ENCODE measurements around the gene ZNF853. TPM values are rescaled to one million over a fixed set of nuclear protein-coding genes. Genes with fewer than 3 reads are reported as not detected.

The ZNF853 gene
- total RNA-seq, 1 donor from 2014 or later: 0.90 TPM

- peak in 1 of 2 donors; percentile 55 for DNase-seq (ENCODE audit: low read depth in 2 of 2)
Measured at GRCh38 chr7:6636741-6637543, 21.5 kb downstream of the ZNF853 start, which contains the start of gene ZNF316. Gene ZNF316 (plus strand): TSS chr7:6637318. CDS start chr7:6642410, 5,092 bp downstream.

- DNase-seq (ENCODE audit: low read depth in 2 of 2): peak in 1 of 2 donors; percentile 57
Measured at GRCh38 chr7:6637544-6638229, 22.3 kb downstream of the ZNF853 start.

GRCh38 chr7:6639032-6639431, 23.6 kb downstream of the ZNF853 start:
- DNase-seq (ENCODE audit: low read depth in 2 of 2): no peak

DNA sequence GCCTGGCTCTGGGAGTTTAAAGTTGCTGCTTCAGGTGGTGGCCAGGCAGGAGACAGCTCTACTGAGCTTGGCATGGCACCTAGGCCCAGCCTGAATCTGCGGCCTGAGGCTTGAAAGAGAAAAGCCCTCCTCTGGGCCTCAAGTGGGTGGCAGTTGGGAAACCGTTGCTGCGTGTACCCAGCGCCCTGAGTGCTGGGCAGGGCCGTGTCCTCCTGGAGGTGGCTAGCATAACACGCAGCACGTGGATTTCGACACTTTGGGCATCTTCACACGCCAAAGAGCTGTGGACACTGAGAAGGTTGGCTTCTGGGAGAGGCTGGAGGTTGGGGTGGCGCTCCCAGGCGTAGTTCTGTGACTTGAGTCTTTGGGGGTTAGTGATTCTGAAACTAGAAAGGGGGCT, 24.2 kb downstream of the ZNF853 start:
- DNase-seq (ENCODE audit: low read depth in 2 of 2): no peak

DNA sequence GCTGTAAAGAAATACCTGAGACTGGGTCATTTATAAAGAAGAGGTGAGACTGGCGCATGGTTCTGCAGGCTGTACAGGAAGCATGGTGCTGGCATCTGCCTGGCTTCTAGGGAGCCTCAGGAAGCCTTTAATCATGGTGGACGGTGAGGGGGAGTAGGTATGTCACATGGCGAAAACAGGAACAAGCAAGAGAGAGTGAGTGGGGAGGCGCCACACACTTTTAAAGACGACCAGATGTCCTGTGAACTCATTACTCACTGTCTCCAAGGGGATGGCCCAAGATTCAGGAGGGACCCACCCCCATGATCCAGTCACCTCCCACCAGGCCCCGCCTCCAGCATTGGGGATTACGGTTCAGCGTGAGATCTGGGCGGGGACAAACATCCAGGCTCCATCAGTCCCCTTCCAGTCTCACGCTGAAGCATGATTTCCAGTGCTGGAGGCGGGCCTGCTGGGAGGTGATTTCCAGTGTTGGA, 24.9 kb downstream of the ZNF853 start:
- peak in 1 of 2 donors; percentile 58 for DNase-seq (ENCODE audit: low read depth in 2 of 2)

DNA sequence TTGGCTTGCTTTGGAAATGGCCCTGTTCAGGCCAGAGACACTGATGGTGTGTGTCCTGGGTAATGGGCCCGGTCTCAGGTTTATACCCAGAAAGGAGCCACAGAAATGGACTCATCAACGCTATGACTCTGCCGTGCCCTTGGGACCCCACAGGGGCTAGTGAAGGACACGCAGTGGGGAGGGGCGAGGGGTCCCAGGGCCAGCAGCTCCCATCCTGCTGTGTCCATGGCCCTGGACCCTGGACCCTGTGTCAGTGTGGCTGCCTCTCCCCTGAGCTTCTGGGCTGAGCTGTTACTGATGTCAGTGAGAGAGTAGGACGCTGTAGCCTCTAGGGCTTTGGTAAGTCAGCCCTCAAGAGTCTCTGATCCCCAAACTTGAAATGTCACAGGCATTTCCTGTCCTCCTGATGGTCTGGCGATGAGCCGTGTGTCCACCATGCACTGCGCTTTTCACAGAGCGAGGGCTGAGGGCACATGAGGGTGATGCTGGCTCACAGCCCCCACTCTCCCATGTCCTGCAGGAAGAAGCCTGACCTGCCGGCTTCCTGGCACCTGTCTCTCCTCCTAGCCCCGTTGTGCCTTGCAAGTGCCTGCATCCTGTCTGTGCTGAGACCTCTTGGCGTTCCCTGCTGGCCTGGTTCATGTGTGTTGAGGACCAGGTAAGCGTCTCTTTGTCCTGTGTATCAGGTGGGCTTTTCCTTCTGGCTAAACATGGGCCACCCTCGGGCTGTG, 26.1 kb downstream of the ZNF853 start:
- DNase-seq (ENCODE audit: low read depth in 2 of 2): peak in 1 of 2 donors; percentile 21

DNA sequence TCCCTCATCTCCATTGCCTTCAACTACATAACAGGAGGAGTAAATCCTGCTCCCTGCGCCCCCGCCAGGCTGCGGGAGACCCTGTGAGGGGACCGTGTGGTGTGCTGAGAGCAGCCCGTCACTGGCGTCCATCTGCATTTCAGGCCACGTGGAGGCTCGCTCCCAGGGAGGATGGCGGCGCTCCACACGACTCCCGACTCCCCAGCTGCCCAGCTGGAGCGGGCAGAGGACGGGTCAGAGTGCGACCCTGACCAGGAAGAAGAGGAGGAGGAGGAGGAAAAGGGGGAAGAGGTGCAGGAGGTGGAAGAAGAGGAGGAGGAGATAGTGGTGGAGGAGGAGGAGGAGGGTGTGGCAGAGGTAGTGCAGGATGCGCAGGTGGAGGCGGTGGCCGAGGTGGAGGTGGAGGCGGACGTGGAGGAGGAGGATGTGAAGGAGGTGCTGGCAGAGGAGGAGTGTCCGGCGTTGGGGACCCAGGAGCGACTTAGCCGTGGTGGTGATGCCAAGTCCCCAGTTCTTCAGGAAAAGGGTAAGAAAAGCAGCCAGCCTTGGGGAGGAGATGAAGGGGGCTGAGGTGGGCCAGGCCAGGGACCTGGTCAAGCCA, 26.9 kb downstream of the ZNF853 start:
- DNase-seq (ENCODE audit: low read depth in 2 of 2): no peak

DNA sequence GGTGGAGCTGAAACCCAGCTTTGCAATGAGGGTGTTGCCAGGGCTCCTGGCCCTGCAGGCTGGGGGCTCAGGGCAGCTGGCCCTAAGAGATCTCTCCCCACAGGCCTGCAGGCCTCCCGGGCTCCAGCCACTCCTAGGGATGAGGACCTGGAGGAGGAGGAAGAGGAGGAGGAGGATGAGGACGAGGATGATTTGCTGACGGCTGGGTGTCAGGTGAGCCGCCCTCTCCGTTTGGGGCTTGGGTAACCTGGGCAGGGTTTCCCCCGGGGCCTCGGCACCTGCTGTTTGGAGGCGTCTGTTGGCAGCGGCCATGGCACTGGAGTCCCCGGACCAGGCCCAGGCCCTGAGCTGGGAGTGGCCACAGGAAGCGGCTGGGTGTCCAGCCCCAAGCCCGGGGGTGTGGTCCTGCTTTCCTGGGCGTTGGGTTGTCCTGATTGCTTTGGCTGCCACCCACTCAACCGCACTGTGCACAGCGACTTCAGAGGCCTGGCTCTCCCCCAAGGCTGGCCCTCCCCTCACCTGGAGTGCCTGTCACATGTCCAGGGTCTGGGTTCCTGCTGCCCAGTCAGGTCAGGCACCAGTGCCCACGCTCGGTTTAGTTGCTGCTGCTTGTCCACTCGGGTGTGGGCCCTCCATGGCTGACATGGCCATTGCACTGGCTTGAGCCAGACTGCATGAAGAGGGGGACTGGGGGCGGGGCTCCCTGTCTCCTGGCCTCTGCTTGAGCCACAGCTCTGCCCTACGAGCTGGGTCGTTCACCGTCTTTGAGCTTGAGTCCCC, 27.6 kb downstream of the ZNF853 start:
- no peak for DNase-seq (ENCODE audit: low read depth in 2 of 2)

DNA sequence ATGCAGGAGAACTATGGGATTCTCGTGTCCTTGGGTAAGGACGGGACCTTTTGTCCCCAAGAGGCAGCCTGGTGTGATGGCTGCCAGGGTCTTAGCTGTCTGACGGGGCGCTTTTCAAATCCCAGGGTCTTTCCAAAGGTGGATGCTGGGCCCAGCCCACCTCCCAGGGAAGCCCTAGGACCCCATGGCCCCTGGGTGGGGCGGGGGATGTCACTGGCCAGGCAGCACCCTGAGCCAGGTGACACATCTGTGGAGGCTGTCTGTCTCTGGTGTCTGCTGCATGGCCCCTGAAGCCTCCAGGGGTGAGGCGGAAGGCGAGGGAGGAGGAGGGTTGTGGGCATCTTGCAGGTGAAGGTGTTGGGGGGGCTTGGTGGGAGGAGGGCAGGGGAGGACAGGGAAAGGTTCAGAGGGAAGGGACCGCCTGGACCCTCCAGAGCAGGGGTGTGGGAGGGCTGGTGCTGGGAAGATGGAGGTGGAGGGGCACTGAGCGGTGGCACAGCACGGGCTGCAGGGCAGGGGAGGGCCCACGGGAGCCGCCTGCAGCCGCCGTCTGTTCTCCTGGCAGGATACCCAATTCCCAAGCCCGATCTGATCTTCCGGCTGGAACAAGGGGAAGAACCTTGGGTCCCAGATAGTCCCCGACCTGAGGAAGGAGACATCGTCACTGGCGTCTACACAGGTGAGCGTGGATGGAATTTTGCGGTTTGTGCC, 28.7 kb downstream of the ZNF853 start:
- no peak for DNase-seq (ENCODE audit: low read depth in 2 of 2)

DNA sequence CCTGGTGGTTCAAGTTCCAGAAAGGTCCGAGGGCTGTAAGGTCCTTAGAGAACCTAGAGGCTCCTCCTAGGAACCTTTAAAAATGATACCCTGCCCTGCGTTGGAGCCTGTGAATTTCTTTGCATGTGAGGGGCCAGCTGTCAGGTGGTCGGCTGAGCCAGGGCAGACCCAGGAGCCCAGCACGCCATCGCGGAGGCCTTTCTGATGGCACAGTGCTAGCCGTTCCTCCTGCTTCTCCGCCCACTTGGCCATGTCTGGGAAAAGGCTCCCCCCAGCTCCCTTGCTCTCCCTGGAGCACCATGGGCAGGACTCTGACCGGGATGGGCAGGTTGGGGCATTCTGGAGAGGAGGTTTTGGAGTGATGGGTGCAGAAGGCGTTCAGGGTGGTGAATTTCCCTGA, 29.3 kb downstream of the ZNF853 start:
- DNase-seq (ENCODE audit: low read depth in 2 of 2): no peak

- no peak for DNase-seq (ENCODE audit: low read depth in 2 of 2)
Measured at GRCh38 chr7:6646465-6646864, 31.1 kb downstream of the ZNF853 start.

DNA sequence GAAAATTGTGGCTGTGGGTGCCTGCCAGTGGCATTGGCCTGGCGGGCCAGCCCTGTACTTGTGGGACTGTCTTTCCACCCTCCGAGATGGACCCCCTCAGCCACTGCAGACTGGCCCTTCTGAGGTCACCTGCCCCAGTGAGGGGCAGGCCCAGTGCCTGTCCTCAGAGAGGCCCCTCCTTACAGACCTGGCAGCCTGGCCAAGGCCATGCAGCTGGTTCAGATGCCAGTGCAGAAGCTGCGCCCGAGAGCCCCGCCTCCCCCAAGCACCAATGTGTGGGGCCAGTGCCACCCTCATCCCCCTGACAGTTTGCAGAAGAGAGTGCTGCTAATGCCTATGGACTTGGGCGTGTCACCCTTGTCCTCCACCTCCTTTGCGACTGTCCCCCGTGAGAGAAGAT, 31.7 kb downstream of the ZNF853 start:
- no peak for DNase-seq (ENCODE audit: low read depth in 2 of 2)

GRCh38 chr7:6647541-6647940, 32.1 kb downstream of the ZNF853 start:
- no peak for DNase-seq (ENCODE audit: low read depth in 2 of 2)

- DNase-seq (ENCODE audit: low read depth in 2 of 2): no peak
Measured at GRCh38 chr7:6648066-6648814, 32.8 kb downstream of the ZNF853 start.

DNA sequence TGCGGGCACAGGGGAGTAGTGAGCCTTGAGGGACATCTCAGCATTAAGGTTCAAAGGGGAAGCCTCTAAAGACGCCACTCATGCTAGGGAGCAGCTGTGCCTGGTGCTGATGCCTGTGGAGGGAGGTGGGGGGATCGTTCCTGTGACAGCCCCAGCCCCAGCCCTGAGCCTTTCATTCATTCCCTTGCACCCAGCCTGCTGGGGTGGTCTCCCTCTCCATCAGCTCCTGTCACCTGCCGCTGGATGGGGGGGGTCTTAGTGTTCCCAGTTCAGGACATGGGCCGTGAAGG, 33.4 kb downstream of the ZNF853 start:
- no peak for DNase-seq (ENCODE audit: low read depth in 2 of 2)

DNA sequence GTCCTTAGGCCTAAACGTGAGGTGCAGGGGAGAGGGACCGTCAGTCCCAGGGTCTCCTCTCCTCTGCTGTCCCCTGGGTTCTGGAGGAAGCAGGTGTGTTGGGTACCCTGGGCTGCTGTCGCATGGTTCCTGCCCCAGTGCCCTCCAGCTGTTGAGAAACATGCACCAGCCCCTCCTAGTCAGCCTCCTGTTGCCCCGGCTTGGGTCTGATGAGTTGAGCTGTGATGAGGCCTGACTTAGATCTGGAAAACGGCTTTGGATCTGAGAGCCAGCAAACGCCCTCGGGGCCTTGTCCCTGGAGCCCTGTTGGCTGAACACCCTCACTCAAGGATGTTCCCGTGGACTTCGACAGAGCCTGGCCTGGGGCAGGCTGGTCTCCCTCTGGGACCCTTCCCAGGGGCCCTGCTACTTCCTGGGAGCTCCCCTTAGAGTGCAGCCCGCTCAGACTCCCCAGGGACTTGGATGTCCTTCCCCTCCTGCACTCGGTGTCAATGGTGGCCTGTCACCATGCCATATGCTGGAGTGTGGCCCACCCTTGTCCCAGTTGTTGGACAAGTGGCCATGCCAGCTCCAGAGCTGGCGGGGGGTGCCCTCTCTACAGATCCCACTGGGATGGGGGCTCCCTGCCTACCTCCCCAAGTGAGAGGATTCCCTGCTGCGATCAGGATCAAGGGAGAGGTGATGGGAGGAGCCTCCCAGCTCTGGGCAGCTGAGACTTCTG, 34.0 kb downstream of the ZNF853 start:
- no peak for DNase-seq (ENCODE audit: low read depth in 2 of 2)

- DNase-seq (ENCODE audit: low read depth in 2 of 2): no peak
Measured at GRCh38 chr7:6650086-6650485, 34.7 kb downstream of the ZNF853 start.

DNA sequence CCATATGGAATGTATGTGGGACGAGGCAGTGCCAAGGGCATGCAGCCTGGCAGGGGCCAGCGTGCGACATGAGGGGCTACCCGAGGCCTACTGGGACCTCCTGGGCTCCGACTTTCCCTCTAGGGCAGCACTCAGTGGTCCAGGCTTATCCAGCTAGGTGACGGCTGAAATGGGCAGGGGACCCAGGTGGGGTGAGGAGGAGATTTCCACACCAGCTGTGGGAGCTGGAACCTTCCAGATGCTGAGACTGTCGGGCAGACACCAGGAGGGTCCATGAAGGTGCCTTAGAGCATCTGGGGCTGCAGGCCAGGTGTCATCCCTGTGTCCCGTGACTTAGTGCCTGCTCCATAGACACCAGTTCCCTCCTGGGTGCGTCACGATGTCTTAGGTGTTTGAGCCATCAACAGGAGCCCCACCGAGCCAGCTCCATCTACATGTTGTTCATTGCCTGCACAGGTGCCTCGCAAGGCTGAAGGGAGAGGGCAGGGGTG, 35.2 kb downstream of the ZNF853 start:
- DNase-seq (ENCODE audit: low read depth in 2 of 2): no peak

All from dermis microvascular lymphatic vessel endothelial cell (primary cell).